ENCODE measurements around the gene IDH1. TPM values are rescaled to one million over a fixed set of nuclear protein-coding genes. Genes with fewer than 3 reads are reported as not detected.

The IDH1 gene
- total RNA-seq, 2 donors from 2014 or later, result 305 to 431 TPM

GRCh38 chr2:208228476-208228875 is 26.4 kb downstream of the IDH1 start:
- no peaks in the 10 kb centered on the region for H3K36me3 Mint-ChIP-seq (ENCODE audit: low read depth)
- Histone ChIP-seq H3K4me1 (ENCODE audit: control insufficient read depth, insufficient read depth, low read length) (no peaks in the 10 kb centered on the region), H3K27me3 (ENCODE audit: control insufficient read depth, insufficient read depth, low read length, poor library complexity, severe bottlenecking) (no peaks in the 10 kb centered on the region), H3K27ac (ENCODE audit: low read depth, low read length) (no peak overlapping the region), H3K9ac (ENCODE audit: extremely low read depth, low read length, poor library complexity, severe bottlenecking) (no peak overlapping the region), H3K9me3 (ENCODE audit: control insufficient read depth, low read length) (peaks cover 25% of the 10 kb centered on the region), H3K4me3 (ENCODE audit: low read length) (no peak overlapping the region), H3K36me3 (ENCODE audit: control insufficient read depth, insufficient read depth, low read length) (no peaks in the 10 kb centered on the region)
- peaks cover 48% of the 10 kb centered on the region for H3K9me3 Mint-ChIP-seq
- no peak overlapping the region for H3K27ac Mint-ChIP-seq
- TF ChIP-seq, protein P1, sequence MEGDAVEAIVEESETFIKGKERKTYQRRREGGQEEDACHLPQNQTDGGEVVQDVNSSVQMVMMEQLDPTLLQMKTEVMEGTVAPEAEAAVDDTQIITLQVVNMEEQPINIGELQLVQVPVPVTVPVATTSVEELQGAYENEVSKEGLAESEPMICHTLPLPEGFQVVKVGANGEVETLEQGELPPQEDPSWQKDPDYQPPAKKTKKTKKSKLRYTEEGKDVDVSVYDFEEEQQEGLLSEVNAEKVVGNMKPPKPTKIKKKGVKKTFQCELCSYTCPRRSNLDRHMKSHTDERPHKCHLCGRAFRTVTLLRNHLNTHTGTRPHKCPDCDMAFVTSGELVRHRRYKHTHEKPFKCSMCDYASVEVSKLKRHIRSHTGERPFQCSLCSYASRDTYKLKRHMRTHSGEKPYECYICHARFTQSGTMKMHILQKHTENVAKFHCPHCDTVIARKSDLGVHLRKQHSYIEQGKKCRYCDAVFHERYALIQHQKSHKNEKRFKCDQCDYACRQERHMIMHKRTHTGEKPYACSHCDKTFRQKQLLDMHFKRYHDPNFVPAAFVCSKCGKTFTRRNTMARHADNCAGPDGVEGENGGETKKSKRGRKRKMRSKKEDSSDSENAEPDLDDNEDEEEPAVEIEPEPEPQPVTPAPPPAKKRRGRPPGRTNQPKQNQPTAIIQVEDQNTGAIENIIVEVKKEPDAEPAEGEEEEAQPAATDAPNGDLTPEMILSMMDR (conservative IDR thresholded peaks at IDR 0.05), result no peak
- no peak for DNase-seq
- WGBS, 2 experiments (ENCODE audit: insufficient coverage in 1 of 2, insufficient read length in 1 of 2), result 81% methylated on average over 1 of the region's 1 CpG; no CpG with 5 or more reads in 1 of the 2 experiments
- no peak overlapping the region for H3K4me3 Mint-ChIP-seq
- H3K4me1 Mint-ChIP-seq, result no peaks in the 10 kb centered on the region
- no peaks in the 10 kb centered on the region for H3K27me3 Mint-ChIP-seq (ENCODE audit: insufficient read depth)

GRCh38 chr2:208227581-208228232 is 27.2 kb downstream of the IDH1 start:
- no peaks in the 10 kb centered on the region for H3K36me3 ChIP-seq (ENCODE audit: control insufficient read depth, insufficient read depth, low read length)
- H3K4me3 Mint-ChIP-seq, result no peak overlapping the region
- H3K27me3 Mint-ChIP-seq (ENCODE audit: insufficient read depth), result no peaks in the 10 kb centered on the region
- H3K9me3 Mint-ChIP-seq, result peaks cover 46% of the 10 kb centered on the region
- H3K27ac ChIP-seq (ENCODE audit: low read depth, low read length), result no peak overlapping the region
- 94 to 98% methylated on average over 20 to 33 of the region's 33 CpGs for WGBS, 2 experiments (ENCODE audit: insufficient coverage in 1 of 2, insufficient read length in 1 of 2)
- no peaks in the 10 kb centered on the region for H3K36me3 Mint-ChIP-seq (ENCODE audit: low read depth)
- TF ChIP-seq, protein P1 (conservative IDR thresholded peaks at IDR 0.05), result no peak
- no peak overlapping the region for H3K9ac ChIP-seq (ENCODE audit: extremely low read depth, low read length, poor library complexity, severe bottlenecking)
- no peaks in the 10 kb centered on the region for H3K27me3 ChIP-seq (ENCODE audit: control insufficient read depth, insufficient read depth, low read length, poor library complexity, severe bottlenecking)
- H3K27ac Mint-ChIP-seq, result no peak overlapping the region
- peaks cover 30% of the 10 kb centered on the region for H3K9me3 ChIP-seq (ENCODE audit: control insufficient read depth, low read length)
- H3K4me3 ChIP-seq (ENCODE audit: low read length), result no peak overlapping the region
- no peaks in the 10 kb centered on the region for H3K4me1 ChIP-seq (ENCODE audit: control insufficient read depth, insufficient read depth, low read length)
- H3K4me1 Mint-ChIP-seq, result no peaks in the 10 kb centered on the region
- no peak for DNase-seq

DNA sequence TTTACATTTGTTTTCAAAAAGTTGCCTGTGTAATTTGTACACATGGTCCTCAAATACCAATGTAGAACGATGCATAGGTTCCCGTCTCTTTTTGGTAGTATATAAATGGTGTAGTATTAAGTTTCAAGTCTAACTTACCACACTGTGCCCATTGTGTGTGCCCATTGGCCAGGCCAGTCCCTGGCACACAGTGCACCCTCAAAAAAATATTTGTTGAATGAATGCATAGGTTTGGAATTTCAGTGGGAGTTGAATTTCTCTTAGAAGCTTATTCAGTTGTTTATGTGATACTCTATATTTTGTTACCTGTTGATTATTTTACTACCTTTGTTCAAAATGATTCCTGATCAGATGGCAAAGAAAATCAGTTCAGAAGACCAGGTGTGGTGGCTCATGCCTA is 30.1 kb downstream of the IDH1 start:
- no peak for DNase-seq
- H3K27ac Mint-ChIP-seq, result no peak overlapping the region
- H3K4me1 ChIP-seq (ENCODE audit: control insufficient read depth, insufficient read depth, low read length), result no peaks in the 10 kb centered on the region
- H3K27me3 ChIP-seq (ENCODE audit: control insufficient read depth, insufficient read depth, low read length, poor library complexity, severe bottlenecking), result no peaks in the 10 kb centered on the region
- WGBS, 2 experiments (ENCODE audit: insufficient coverage in 1 of 2, insufficient read length in 1 of 2), result 94% methylated on average over 2 of the region's 2 CpGs; no CpG with 5 or more reads in 1 of the 2 experiments
- H3K27me3 Mint-ChIP-seq (ENCODE audit: insufficient read depth), result no peaks in the 10 kb centered on the region
- H3K9ac ChIP-seq (ENCODE audit: extremely low read depth, low read length, poor library complexity, severe bottlenecking), result no peak overlapping the region
- H3K36me3 ChIP-seq (ENCODE audit: control insufficient read depth, insufficient read depth, low read length), result no peaks in the 10 kb centered on the region
- TF ChIP-seq, protein P1 (conservative IDR thresholded peaks at IDR 0.05), result no peak
- peaks cover 14% of the 10 kb centered on the region for H3K36me3 Mint-ChIP-seq (ENCODE audit: low read depth)
- peaks cover 25% of the 10 kb centered on the region for H3K9me3 Mint-ChIP-seq
- H3K4me3 Mint-ChIP-seq, result no peak overlapping the region
- H3K4me3 ChIP-seq (ENCODE audit: low read length), result no peak overlapping the region
- peaks cover 40% of the 10 kb centered on the region for H3K9me3 ChIP-seq (ENCODE audit: control insufficient read depth, low read length)
- no peaks in the 10 kb centered on the region for H3K4me1 Mint-ChIP-seq
- no peak overlapping the region for H3K27ac ChIP-seq (ENCODE audit: low read depth, low read length)
